Myometrial cell (primary cell): ENCODE results near the gene RILP. TPM values are rescaled to one million over a fixed set of nuclear protein-coding genes. Genes with fewer than 3 reads are reported as not detected.

ENCODE experiments used
- total RNA-seq: library from RNA; depleted of rRNA; stranded (reverse); fragments of >200 nt; gene quantifications from 2 replicates; pipeline ENCODE4 v1.2.3, GENCODE V29; 2015

The RILP gene, protein sequence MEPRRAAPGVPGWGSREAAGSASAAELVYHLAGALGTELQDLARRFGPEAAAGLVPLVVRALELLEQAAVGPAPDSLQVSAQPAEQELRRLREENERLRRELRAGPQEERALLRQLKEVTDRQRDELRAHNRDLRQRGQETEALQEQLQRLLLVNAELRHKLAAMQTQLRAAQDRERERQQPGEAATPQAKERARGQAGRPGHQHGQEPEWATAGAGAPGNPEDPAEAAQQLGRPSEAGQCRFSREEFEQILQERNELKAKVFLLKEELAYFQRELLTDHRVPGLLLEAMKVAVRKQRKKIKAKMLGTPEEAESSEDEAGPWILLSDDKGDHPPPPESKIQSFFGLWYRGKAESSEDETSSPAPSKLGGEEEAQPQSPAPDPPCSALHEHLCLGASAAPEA
- total RNA-seq = 15.9 and 28.2 TPM in 2 replicates

DNA sequence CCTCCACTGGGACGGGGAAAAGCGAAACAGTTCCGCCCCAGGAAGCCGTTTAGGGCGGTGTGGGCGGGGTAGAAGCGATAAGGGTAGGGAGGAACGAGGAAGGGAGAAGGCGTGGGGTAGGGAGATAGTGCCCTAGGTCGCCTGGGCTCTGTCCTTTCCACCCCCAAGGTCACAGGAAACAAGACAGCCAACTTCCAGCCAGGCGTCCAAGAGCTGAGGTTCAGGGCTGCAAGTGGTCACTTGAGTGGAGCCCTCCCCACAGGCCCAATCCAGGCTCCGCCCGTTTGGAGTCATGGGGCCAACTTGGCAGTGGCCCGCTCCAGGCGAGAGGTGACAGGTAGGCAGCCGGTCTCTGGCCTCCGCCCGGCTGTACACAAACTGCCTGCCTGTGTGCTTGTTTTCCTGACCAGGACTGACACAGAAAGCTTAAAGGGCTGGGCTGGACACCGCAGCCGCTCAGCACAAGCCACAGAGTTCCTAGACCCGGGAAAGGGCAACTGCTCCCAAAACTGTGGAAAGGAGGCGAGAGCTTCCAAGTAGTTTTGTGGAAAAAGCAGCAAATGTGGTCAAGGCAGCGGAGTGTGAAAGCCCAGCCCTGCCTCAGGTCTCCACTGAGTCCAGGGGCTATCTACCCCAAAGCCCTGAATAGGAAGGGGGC lies at the start of gene RILP:
TSS of gene RILP (minus strand) at position 23 of the 658 bp plus-strand sequence. CDS start 62 bp downstream, outside the sequence.

GRCh38 chr17:1684378-1685189 lies 34.9 kb upstream of the RILP start, which contains the start of gene PRPF8:
PRPF8 (minus strand) TSS chr17:1684867; CDS start chr17:1684571, 296 bp downstream.

GRCh38 chr17:1645207-1646171 lies 4.2 kb downstream of the RILP start, which contains the start of gene SCARF1:
SCARF1 (minus strand) TSS chr17:1645732; CDS start chr17:1645697, 35 bp downstream.

DNA sequence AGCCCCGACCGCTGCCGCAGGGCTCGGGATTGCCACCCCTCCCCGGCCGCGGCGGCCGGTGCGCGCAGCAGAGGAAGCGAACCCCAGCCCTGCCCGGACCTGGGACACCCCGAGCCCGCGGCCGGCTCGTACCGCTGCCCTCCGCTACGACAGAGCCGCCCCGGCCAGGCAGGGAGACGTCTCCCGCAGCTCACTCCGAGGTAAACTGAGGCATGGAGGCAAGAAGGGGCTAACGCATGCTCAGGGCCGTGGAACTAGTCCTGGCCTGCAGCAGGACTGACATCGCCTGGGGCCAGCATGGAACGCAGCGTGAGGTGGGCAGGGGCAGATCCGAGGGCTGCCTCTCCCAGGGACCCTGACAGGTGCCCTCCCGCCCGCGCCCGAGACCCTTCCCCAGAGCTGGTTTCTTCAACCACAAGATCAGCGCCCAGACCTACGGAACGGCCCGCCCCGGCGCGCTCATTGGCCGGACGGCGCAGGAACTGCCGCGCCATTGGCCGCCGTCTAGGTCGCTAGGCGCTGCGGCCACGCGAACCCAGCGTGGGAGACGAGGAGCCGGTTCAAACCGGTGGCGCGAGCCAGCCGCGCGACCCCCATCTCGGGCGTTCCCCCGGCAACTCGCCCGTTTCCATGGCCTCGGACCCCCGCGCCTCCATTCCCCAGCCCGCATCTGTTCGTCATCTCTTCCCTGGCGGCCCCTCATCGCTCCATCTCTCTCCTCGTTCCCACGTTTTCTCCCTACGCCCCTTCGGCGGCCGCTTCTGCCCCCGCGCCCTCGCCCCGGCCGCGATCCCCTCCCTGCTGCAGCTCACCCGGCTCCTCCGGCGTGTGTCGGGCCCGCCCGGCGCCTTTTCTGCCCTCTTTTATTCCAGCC lies 21.4 kb downstream of the RILP start, which contains the start of gene SLC43A2:
TSS of gene SLC43A2 (minus strand) at position 853 of the 874 bp plus-strand sequence. CDS start 960 bp downstream, outside the sequence.

Other genes starting within 250 kb of the RILP start
- 879 and 1,013 TPM in 2 replicates for gene YWHAE, start 249.6 kb downstream of the RILP start, total RNA-seq
- 66.3 and 73.7 TPM in 2 replicates for gene CRK, start 193.6 kb downstream of the RILP start, total RNA-seq
- 153 and 162 TPM in 2 replicates for gene MYO1C, start 157.2 kb downstream of the RILP start, total RNA-seq
- gene INPP5K, start 133.3 kb downstream of the RILP start, total RNA-seq = 25.5 and 28.5 TPM in 2 replicates
- gene PITPNA, start 87.1 kb downstream of the RILP start, total RNA-seq = 31.4 and 31.9 TPM in 2 replicates
- 24.2 and 28.5 TPM in 2 replicates for gene SLC43A2, start 21.0 kb downstream of the RILP start, total RNA-seq
- 0.89 and 1.4 TPM in 2 replicates for gene SCARF1, start 4.1 kb downstream of the RILP start, total RNA-seq
- 129 and 139 TPM in 2 replicates for gene PRPF8, start 35.0 kb upstream of the RILP start, total RNA-seq
- 2.6 and 2.8 TPM in 2 replicates for gene TLCD2, start 60.5 kb upstream of the RILP start, total RNA-seq
- 23.4 and 23.9 TPM in 2 replicates for gene WDR81, start 74.8 kb upstream of the RILP start, total RNA-seq
- not detected in 2 replicates for gene SERPINF2, start 93.0 kb upstream of the RILP start, total RNA-seq
- 61.1 and 112 TPM in 2 replicates for gene SERPINF1, start 112.2 kb upstream of the RILP start, total RNA-seq
- 5.2 and 8.0 TPM in 2 replicates for gene SMYD4, start 180.0 kb upstream of the RILP start, total RNA-seq
- gene RPA1, start 180.1 kb upstream of the RILP start, total RNA-seq = 24.8 and 40.9 TPM in 2 replicates